ENCODE results near the gene DUSP3.

DUSP3 gene

DNA sequence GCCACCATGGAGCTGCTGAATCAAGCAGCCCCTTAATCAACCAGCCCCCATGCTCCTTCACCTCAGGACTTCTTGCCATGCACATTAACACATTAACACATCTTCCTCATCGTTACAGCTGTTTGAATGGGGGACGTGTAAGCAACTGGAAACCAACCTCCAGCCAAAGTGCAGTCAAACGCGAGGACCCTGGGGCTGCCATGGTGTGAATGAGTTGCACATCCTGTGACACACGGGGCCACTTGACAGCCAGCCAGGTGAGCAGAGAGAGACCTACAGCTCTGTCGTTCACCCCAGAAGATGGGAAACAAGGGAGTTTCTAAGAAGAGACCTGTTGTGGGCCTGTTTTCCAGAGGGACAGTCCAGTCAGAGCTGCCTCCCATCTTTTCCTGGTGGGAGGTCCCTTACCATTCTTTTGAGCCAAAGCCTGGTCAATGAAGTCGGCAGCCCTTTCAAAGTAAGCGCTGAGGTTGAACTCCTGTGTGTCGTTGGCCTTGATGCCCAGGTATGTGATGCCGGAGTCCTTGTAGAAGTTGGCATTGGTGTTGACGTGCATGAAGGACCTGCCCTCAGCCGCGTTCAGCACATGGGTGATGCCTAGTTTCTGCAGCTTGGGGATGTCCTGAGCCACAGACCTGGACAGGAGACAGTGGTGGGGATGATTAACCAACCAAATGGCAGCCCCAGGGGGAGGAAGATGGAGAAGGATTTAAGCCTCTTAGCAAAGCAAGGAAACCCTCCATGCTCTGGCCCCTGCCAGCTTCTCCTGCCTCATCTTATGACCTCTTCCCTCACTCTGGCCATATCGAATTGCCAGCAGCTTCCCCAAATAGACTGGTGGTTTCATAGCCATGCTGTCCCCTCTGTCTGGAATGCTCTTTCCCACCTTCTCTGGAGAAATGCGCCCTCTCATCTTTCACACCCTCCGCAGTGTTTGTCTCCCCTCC is 4.2 kb downstream of the DUSP3 start:
- intact Hi-C loops (cut with DNase I), result no loop called here
- peak in 2 of 42 donors; percentile 0 to 33 for DNase-seq

GRCh38 chr17:43772877-43773648 is 5.7 kb downstream of the DUSP3 start:
- intact Hi-C loops (cut with DNase I), result no loop called here
- DNase-seq, result peak in 16 of 42 donors; percentile 3 to 55 (median 36)

DNA sequence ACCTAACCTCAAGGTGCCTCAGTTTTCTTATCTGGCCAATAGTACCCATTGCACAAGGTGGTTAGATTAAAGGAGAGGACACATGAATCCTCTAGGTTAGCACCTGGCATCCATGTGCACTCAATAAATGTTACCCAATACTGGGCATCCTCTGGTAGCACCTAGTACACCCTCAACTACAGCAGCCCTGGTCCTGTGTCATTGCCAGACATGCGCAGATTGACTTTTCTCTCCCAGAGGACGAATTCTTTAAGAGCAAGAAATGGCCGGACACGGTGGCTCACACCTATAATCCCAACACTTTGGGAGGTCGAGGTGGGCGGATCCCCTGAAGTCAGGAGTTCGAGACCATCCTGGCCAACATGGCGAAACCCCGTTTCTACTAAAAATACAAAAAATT is 7.3 kb downstream of the DUSP3 start:
- peak in 2 of 42 donors; percentile 22 to 26 for DNase-seq
- intact Hi-C loops (cut with DNase I), result no loop called here

DNA sequence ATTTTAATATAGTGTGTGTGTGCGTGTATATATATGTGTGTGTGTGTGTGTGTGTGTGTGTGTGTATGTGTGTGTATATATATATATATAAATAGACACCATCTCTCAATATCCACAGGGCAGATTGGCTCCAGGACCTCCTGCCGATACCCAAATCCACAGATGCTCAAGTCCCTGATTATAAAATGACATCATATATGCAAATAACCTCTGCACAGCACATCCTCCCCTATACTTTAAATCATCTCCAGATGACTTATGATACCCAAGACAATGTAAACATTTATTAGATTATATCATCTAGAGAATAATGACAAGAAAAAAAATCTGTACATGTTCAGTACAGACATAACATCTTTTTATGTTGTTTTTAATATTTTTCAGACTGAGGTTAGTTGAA is 7.8 kb downstream of the DUSP3 start:
- DNase-seq, result no peak
- intact Hi-C loops (cut with DNase I), result no loop called here

- intact Hi-C loops (cut with DNase I), result no loop called here
Observed at GRCh38 chr17:43769859-43770258, 8.9 kb downstream of the DUSP3 start.

GRCh38 chr17:43769426-43769825 is 9.4 kb downstream of the DUSP3 start:
- no peak for DNase-seq
- intact Hi-C loops (cut with DNase I), result no loop called here

More at GRCh38 chr17:43769859-43770258, 8.9 kb downstream of the DUSP3 start:
- DNase-seq, result no peak

GRCh38 chr17:43768943-43769342 is 9.8 kb downstream of the DUSP3 start:
- peak in 1 of 42 donors; percentile 21 for DNase-seq
- intact Hi-C loops (cut with DNase I), result no loop called here

DNA sequence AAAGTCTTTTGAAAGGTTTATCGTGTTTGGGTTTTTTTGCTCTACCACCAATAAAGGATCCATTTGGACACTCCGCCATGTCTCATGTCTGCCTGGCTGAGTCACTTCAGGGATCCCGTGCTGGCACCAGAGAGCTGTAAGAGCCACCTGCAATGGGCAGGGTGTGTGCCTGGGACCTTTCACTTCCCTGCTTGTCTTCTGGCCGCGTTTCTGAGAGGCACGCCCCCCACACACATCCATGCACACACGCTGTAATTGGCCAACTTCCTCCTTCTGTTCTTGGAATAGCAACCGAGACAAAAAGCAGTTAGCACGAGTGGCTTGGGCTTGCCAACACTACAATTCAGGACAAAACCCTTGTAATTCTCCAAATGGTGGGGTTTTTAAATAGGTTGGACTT is 10.4 kb downstream of the DUSP3 start:
- intact Hi-C loops (cut with DNase I), result no loop called here
- peak in 26 of 42 donors; percentile 22 to 62 (median 42) for DNase-seq

DNA sequence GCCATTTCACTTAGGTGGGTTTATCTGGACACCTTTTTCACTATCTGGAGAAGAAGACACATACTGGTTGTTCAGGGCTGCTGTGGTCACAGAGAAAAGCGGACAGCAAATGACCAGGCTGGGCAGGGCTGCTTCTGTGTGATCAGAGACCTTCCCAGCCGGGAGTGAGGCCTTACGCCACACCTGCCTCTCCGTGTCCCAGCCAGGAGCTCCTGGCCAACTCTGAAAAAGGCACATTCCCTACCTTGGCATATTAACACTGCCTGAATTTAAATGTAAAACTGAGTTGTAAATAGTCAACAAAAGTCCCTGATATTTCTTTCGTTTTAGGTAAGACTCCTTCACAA is 11.1 kb downstream of the DUSP3 start:
- intact Hi-C loops (cut with DNase I), result no loop called here
- peak in 1 of 42 donors; percentile 27 for DNase-seq

DNA sequence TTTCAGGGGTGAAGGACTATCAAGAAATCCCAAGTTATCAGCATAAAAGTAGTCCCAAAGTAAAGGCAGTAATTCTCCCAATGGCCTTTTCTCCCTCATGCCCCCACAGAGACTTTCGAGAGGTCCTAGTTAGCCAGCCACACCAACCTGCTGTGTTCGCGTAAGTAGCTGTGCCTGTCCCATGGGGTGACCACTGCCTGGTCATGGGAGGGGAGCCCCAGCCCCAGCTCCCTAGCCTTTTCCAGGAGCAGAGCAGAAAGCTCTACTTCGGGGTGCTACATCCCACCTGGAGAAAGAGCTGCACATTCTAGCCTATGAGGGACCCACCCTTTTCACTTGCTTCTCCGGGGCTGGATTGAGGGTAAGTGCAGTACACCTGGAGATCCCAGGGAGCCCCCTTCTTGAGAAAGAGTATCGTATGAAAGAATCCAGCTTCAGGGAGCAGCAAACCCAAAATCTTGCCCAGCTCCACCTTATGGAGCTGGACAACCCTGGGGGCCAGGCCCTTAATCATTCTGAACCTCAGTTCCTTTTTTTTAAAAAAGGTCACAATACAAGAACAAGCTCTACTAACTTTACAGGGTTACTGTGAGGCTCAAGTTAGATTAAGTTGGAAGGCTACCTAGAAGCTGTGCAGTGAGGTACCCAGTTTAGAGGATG is 11.6 kb downstream of the DUSP3 start:
- intact Hi-C loops (cut with DNase I), result no loop called here
- peak in 3 of 42 donors; percentile 14 to 37 (median 24) for DNase-seq

DNA sequence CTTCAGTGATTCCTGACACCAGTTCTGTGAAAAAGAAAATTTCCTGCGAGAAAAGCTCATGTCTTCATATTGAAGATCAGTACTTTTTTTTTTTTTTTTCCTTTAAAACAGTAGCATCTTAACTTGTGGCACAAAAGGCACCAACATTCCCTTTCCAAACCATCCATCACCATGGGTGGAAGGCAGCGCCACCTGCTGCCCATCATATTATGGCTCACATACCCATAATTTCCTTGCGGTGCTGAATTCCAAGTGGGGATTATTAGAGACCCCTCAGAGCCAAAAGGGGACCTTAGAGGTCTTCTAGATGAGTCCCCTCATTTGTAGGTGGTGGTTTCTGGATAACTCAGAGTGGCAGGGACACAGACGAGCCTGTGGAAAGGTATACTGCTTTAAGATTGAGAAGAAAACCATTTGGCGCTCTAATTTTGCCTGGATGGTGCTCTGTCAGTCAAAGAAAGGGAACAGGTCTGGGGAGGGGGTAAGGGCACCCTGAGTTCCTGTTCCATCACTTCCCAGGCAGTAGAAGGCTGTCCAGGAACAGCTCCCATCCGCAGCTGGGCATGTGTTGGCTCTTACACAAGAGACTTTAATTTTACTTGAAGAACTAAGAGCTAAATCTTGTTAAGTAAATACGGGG is 12.2 kb downstream of the DUSP3 start:
- DNase-seq, result peak in 41 of 42 donors; percentile 27 to 88 (median 74)
- intact Hi-C loops (cut with DNase I), result no loop called here

- intact Hi-C loops (cut with DNase I), result loop anchor here (1.0 kb wide), 1 partner anchor 66 kb away; no protein-coding TSS in a partner anchor
- peak; percentile 83 to 98 (median 95) for DNase-seq
Observed at GRCh38 chr17:43760254-43760852, 18.4 kb downstream of the DUSP3 start.

DNA sequence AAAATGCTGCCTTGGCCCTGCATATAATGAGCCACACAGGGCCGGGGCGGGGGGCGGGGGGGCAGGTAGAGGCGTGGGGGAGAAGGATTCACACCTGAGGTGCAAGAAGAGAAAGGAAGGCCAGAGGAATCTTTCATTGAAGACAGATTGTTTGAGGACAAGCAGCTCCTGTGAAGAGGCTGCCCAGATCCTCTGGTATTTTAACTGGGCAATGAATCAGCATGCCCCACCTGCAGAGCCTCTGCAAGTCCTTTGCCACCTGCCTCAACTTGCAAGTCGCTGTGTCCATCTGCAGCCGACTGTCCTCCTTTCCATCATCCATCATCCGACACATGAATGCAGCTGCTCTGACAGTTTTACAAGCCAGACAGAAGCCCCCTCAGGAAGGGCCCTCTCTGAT is 18.9 kb downstream of the DUSP3 start:
- intact Hi-C loops (cut with DNase I), result loop anchor here (1.0 kb wide), 1 partner anchor 66 kb away; no protein-coding TSS in a partner anchor
- DNase-seq, result no peak

DNA sequence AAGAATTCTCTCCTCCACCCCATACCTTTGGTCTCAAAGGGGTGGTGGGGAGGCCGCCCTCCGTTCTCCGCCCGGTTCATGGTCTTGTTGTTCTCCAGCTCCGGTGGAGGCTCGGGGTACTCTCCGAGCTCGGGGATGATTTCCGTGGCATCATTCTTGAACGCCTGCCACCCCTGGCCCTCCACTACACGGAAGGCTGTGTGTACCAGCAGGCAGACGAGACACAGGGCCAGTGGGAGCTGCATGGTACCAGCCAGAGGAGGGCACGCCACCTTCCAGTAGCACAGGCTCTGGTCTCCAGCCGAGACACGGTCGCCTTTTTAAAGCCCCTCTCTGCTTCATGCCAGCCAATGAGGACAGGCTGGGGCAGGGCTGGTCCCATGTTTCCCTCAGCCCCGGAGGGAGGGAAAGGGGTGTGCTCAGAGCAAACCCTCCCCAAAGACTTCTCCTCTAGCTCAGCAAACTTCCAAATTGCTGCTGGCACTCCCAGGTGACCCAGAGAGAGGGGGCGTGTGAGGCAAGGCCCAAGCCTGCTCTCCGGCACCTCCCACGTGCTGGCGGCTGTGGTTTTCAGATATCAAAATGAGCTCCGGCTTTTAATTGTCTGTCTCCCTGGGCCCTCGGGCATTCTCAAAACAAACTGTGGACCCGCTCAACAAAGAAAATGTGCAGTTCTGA is 20.1 kb downstream of the DUSP3 start, which contains the start of gene SOST:
Gene SOST, minus strand, starts transcription at position 295 of the 678 bp plus-strand sequence. Its CDS starts 50 bp downstream, at position 245.
- DNase-seq, result peak in 1 of 42 donors; percentile 10
- intact Hi-C loops (cut with DNase I), result no loop called here

- intact Hi-C loops (cut with DNase I), result no loop called here
- DNase-seq, result no peak
Observed at GRCh38 chr17:43758086-43758485, 20.7 kb downstream of the DUSP3 start.

DNA sequence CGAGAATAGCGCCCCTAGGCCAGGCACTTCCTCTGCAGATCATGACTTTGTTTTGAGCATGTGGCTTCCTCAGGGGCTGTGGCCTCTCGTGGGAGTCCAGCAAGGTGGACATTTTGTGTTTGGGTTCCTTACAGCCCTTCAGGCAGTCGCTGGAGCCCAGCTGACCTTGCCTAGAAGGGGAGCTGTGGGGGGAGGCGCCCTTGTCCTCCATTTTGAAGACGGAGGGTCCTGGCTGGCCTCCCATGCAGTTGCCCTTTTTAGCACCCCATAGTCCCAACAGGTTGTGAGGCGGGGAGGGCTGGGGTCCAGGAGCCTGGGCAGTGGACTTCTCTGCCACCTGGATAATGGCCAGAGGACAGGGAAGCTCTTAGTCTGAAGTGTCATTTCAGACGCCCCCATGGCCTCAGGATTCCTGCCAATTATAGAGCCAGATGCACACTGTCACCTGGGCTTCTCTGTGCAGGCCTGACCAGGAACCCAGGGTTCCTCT is 21.6 kb downstream of the DUSP3 start:
- DNase-seq, result no peak

DNA sequence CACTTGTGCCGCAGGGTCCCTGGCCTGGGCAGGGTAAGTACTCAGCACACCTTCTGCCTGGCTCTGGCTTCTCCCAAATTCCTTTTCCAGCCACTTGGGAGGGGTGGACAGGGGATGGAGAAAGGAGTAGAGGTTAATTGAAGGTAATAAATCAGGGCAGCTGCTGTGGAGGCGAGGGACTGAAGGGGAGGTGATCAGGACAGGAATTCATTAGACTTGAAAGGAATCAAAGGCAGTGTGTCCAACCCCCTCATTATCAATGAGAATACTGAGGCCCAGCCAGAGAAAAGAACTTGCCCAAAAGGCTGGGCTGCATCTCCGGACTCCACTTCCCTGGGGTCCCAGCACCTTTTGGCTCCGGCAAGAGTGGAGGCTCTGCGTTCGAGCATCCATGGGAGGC is 22.6 kb downstream of the DUSP3 start:
- intact Hi-C loops (cut with DNase I), result no loop called here
- DNase-seq, result no peak

More for the DNA sequence above, 21.6 kb downstream of the DUSP3 start:
- intact Hi-C loops (cut with DNase I), result no loop called here
